Keratinocyte (primary cell): Measurements from ENCODE around the gene MDGA2.

Experiments used
- CTCF ChIP-seq, 3 experiments: IDR thresholded peaks in 1 of 3; conservative IDR thresholded peaks in 1 of 3; optimal IDR thresholded peaks in 1 of 3; 2 replicates in 2 of 3; 3 replicates in 1 of 3; pipeline versions ENCODE3 to v1.5.1; 2011; ENCODE audit warnings: low read length in 3 of 3, mild to moderate bottlenecking in 3 of 3, moderate library complexity in 2 of 3, control low read depth in 1 of 3, inconsistent platforms in 1 of 3; ENCODE audit not compliant: insufficient read depth in 2 of 3; ENCODE audit errors: extremely low read depth in 1 of 3
- EZH2 ChIP-seq: IDR thresholded peaks from one replicate; pipeline ENCODE4 v1.6.1; 2012; ENCODE audit warnings: inconsistent platforms, mild to moderate bottlenecking, low read length, moderate library complexity

GRCh38 chr14:47365233-47365632 lies 310.2 kb downstream of the MDGA2 start:
- TF ChIP-seq CTCF (optimal IDR thresholded peaks at IDR 0.05 in 1 of 3, IDR thresholded peaks at IDR 0.05 in 1 of 3, conservative IDR thresholded peaks at IDR 0.05 in 1 of 3; ENCODE audit: extremely low read depth in 1 of 3, insufficient read depth in 2 of 3, low read length in 3 of 3) (no peak), EZH2 (no peak)
